Measurements from ENCODE around the gene KRT31. TPM values are rescaled to one million over a fixed set of nuclear protein-coding genes. Genes with fewer than 3 reads are reported as not detected.

Gene KRT31
- polyA plus RNA-seq, 2 of the 4 experiments (the other 2 are of a cell fraction): not detected

DNA sequence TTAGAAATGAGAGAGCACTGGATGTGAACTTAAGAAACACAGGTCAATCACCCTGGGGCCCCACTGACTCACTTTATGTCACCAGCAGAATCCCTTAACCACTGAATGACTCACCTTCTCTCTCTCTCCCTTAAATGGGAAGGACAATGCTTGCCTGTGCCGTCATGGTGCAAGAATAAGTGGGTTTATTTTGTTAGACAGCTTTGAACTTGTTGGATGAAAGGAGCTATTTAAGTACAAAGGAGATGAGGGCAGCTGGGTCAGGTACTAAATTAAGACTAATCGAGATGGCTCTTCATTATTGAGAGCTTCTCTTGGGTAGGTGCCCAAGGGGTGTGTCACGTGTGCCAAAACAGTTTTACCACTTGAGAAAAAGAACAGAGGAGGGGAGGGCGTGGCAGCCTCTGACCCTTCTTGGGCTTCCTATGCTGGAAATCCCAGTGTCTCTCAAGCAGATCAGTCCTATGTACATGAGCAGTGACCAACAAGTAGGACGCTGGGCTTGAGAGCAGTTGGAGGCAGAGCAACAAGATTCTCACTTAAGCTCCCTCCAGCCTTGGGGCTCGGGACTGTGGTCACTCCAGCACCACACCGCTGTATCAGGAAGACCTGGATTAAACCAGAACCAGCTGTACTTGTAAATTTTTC is 6.7 kb upstream of the KRT31 start (continued):
- no peak for TF ChIP-seq TP53 (CRISPR knock-in tag; IDR thresholded peaks at IDR 0.05)
- no peak for TF ChIP-seq RNF2 (IDR thresholded peaks at IDR 0.05; ENCODE audit: borderline replicate concordance, low read depth)
- no peak for TF ChIP-seq HDAC2 (IDR thresholded peaks at IDR 0.05)
- TF ChIP-seq EHMT2 (IDR thresholded peaks at IDR 0.05; ENCODE audit: low read depth): no peak
- TF ChIP-seq BHLHE40 (IDR thresholded peaks at IDR 0.05; ENCODE audit: low read depth, low read length): no peak
- TF ChIP-seq CBX8 (IDR thresholded peaks at IDR 0.05): no peak
- TF ChIP-seq, protein P1, sequence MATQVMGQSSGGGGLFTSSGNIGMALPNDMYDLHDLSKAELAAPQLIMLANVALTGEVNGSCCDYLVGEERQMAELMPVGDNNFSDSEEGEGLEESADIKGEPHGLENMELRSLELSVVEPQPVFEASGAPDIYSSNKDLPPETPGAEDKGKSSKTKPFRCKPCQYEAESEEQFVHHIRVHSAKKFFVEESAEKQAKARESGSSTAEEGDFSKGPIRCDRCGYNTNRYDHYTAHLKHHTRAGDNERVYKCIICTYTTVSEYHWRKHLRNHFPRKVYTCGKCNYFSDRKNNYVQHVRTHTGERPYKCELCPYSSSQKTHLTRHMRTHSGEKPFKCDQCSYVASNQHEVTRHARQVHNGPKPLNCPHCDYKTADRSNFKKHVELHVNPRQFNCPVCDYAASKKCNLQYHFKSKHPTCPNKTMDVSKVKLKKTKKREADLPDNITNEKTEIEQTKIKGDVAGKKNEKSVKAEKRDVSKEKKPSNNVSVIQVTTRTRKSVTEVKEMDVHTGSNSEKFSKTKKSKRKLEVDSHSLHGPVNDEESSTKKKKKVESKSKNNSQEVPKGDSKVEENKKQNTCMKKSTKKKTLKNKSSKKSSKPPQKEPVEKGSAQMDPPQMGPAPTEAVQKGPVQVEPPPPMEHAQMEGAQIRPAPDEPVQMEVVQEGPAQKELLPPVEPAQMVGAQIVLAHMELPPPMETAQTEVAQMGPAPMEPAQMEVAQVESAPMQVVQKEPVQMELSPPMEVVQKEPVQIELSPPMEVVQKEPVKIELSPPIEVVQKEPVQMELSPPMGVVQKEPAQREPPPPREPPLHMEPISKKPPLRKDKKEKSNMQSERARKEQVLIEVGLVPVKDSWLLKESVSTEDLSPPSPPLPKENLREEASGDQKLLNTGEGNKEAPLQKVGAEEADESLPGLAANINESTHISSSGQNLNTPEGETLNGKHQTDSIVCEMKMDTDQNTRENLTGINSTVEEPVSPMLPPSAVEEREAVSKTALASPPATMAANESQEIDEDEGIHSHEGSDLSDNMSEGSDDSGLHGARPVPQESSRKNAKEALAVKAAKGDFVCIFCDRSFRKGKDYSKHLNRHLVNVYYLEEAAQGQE (IDR thresholded peaks at IDR 0.05): no peak
- peak in 1 of 2 experiments; percentile 46; a peak in 1 of 5 replicates for TF ChIP-seq EP300 (IDR thresholded peaks at IDR 0.05)
- no peak for TF ChIP-seq ESRRA (IDR thresholded peaks at IDR 0.05; ENCODE audit: borderline replicate concordance, low read length)
- no peak for TF ChIP-seq PHF8 (IDR thresholded peaks at IDR 0.05; ENCODE audit: borderline replicate concordance, low read depth)
- TF ChIP-seq SMC3 (IDR thresholded peaks at IDR 0.05): no peak
- TF ChIP-seq HOXA7 (CRISPR knock-in tag; IDR thresholded peaks at IDR 0.05): no peak
- TF ChIP-seq, protein P2, sequence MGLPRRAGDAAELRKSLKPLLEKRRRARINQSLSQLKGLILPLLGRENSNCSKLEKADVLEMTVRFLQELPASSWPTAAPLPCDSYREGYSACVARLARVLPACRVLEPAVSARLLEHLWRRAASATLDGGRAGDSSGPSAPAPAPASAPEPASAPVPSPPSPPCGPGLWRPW (IDR thresholded peaks at IDR 0.05): no peak
- no peak for TF ChIP-seq NPAS2 (CRISPR knock-in tag; IDR thresholded peaks at IDR 0.05; ENCODE audit: borderline replicate concordance)
- TF ChIP-seq JUNB (IDR thresholded peaks at IDR 0.05): peak; percentile 85
- no peak for TF ChIP-seq HOXB5 (CRISPR knock-in tag; IDR thresholded peaks at IDR 0.05)
- no peak for TF ChIP-seq TFCP2L1 (CRISPR knock-in tag; IDR thresholded peaks at IDR 0.05)
- TF ChIP-seq FOXS1 (CRISPR knock-in tag; IDR thresholded peaks at IDR 0.05): no peak
- no peak for TF ChIP-seq EHF (CRISPR knock-in tag; IDR thresholded peaks at IDR 0.05)
- no peak for TF ChIP-seq KDM5A (IDR thresholded peaks at IDR 0.05)
- TF ChIP-seq NR3C1 (IDR thresholded peaks at IDR 0.05): no peak
- TF ChIP-seq NFE2L2 (conservative IDR thresholded peaks at IDR 0.05; ENCODE audit: low read length): no peak
- no peak for TF ChIP-seq CHD2 (IDR thresholded peaks at IDR 0.05; ENCODE audit: low read length, partially characterized antibody)
- no peak for TF ChIP-seq POLR2AphosphoS2 (conservative IDR thresholded peaks at IDR 0.05; ENCODE audit: low read length)
- TF ChIP-seq RCOR1 (IDR thresholded peaks at IDR 0.05; ENCODE audit: low read depth, low read length): no peak
- TF ChIP-seq, protein P3, sequence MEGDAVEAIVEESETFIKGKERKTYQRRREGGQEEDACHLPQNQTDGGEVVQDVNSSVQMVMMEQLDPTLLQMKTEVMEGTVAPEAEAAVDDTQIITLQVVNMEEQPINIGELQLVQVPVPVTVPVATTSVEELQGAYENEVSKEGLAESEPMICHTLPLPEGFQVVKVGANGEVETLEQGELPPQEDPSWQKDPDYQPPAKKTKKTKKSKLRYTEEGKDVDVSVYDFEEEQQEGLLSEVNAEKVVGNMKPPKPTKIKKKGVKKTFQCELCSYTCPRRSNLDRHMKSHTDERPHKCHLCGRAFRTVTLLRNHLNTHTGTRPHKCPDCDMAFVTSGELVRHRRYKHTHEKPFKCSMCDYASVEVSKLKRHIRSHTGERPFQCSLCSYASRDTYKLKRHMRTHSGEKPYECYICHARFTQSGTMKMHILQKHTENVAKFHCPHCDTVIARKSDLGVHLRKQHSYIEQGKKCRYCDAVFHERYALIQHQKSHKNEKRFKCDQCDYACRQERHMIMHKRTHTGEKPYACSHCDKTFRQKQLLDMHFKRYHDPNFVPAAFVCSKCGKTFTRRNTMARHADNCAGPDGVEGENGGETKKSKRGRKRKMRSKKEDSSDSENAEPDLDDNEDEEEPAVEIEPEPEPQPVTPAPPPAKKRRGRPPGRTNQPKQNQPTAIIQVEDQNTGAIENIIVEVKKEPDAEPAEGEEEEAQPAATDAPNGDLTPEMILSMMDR (IDR thresholded peaks at IDR 0.05): no peak
- TF ChIP-seq, protein P4, sequence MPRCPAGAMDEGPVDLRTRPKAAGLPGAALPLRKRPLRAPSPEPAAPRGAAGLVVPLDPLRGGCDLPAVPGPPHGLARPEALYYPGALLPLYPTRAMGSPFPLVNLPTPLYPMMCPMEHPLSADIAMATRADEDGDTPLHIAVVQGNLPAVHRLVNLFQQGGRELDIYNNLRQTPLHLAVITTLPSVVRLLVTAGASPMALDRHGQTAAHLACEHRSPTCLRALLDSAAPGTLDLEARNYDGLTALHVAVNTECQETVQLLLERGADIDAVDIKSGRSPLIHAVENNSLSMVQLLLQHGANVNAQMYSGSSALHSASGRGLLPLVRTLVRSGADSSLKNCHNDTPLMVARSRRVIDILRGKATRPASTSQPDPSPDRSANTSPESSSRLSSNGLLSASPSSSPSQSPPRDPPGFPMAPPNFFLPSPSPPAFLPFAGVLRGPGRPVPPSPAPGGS (IDR thresholded peaks at IDR 0.05): peak; percentile 60; the same call in 1 of the 3 replicates
- TF ChIP-seq, protein P5, sequence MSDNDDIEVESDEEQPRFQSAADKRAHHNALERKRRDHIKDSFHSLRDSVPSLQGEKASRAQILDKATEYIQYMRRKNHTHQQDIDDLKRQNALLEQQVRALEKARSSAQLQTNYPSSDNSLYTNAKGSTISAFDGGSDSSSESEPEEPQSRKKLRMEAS (IDR thresholded peaks at IDR 0.05): 0 out of 2 replicates have a peak, but pooled peaks have one; percentile 31
- no peak for TF ChIP-seq RFX5 (IDR thresholded peaks at IDR 0.05)
- no peak for TF ChIP-seq ZC3H11A (IDR thresholded peaks at IDR 0.05)
- TF ChIP-seq, protein P6, sequence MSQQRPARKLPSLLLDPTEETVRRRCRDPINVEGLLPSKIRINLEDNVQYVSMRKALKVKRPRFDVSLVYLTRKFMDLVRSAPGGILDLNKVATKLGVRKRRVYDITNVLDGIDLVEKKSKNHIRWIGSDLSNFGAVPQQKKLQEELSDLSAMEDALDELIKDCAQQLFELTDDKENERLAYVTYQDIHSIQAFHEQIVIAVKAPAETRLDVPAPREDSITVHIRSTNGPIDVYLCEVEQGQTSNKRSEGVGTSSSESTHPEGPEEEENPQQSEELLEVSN (IDR thresholded peaks at IDR 0.05; ENCODE audit: borderline replicate concordance, low read depth): no peak

All from A549 (cell line).